ENCODE results near the gene OR2G2. TPM values are rescaled to one million over a fixed set of nuclear protein-coding genes. Genes with fewer than 3 reads are reported as not detected.

The OR2G2 gene
- total RNA-seq, 1 experiment from 2014 or later = not detected

GRCh38 chr1:247538561-247538960 is 49.6 kb upstream of the OR2G2 start:
- RAD21 ChIA-PET (ENCODE audit: low non-redundant PET in 1 of 2, low total read pairs in 2 of 2, uncharacterized antibody in 2 of 2, unreplicated experiment in 2 of 2) = no interaction called here
- H2AFZ ChIP-seq (ENCODE audit: low read depth, low read length, poor library complexity, severe bottlenecking) = no peak overlapping the region
- CTCF ChIA-PET = no interaction called here

GRCh38 chr1:247539215-247539614 is 48.9 kb upstream of the OR2G2 start:
- H3K4me2 ChIP-seq (ENCODE audit: low read length) = no peak overlapping the region
- POLR2A ChIA-PET = no interaction called here
- H4K20me1 ChIP-seq (ENCODE audit: insufficient read depth) = no peaks in the 10 kb centered on the region
- intact Hi-C loops (cut with micrococcal nuclease) = no loop called here
- H3K9me3 ChIP-seq (ENCODE audit: control insufficient read depth in 1 of 2, insufficient read depth in 1 of 2, low read depth in 1 of 2, low read length in 2 of 2) = no peaks in the 10 kb centered on the region
- no peak overlapping the region for H2AFZ ChIP-seq (ENCODE audit: low read depth, low read length, poor library complexity, severe bottlenecking)
- CTCF ChIA-PET = no interaction called here
- RAD21 ChIA-PET (ENCODE audit: low non-redundant PET in 1 of 2, low total read pairs in 2 of 2, uncharacterized antibody in 2 of 2, unreplicated experiment in 2 of 2) = no interaction called here
- no peak overlapping the region for H3K4me3 ChIP-seq (replicated peaks in 1 of 2; ENCODE audit: low read depth in 1 of 2, low read length in 2 of 2)
- no peaks in the 10 kb centered on the region for H3K36me3 ChIP-seq (ENCODE audit: control insufficient read depth in 1 of 2, insufficient read depth in 2 of 2, low read length in 2 of 2)
- TF ChIP-seq FOSL1 (IDR thresholded peaks at IDR 0.05; ENCODE audit: low read depth) = no peak
- no peak for TF ChIP-seq SIN3A (IDR thresholded peaks at IDR 0.05; ENCODE audit: low read depth)
- TF ChIP-seq JUND (IDR thresholded peaks at IDR 0.05) = no peak
- no peak for TF ChIP-seq ATF3 (IDR thresholded peaks at IDR 0.05)
- TF ChIP-seq EZH2phosphoT487 (IDR thresholded peaks at IDR 0.05; ENCODE audit: borderline replicate concordance) = no peak
- TF ChIP-seq TCF7L2 (IDR thresholded peaks at IDR 0.05; ENCODE audit: borderline replicate concordance, extremely low read depth, insufficient read depth, insufficient read length) = no peak
- no peak for TF ChIP-seq ZFX (IDR thresholded peaks at IDR 0.05)
- TF ChIP-seq CBX3 (IDR thresholded peaks at IDR 0.05; ENCODE audit: low read depth) = no peak
- TF ChIP-seq RAD21 (IDR thresholded peaks at IDR 0.05; ENCODE audit: low read depth) = no peak
- no peak for TF ChIP-seq POLR2A (IDR thresholded peaks at IDR 0.05; ENCODE audit: borderline replicate concordance, extremely low read depth, insufficient read depth, insufficient read length)
- TF ChIP-seq MAX (IDR thresholded peaks at IDR 0.05) = no peak
- no peak for TF ChIP-seq POLR2AphosphoS5 (IDR thresholded peaks at IDR 0.05; ENCODE audit: low read depth, low read length)
- TF ChIP-seq EZH2 (IDR thresholded peaks at IDR 0.05) = no peak
- no peak for TF ChIP-seq EGR1 (IDR thresholded peaks at IDR 0.05; ENCODE audit: low read depth)
- ATAC-seq = no peak
- H3K27ac ChIP-seq (ENCODE audit: low read depth, low read length) = no peak overlapping the region
- DNase-seq (ENCODE audit: low read depth, low spot score) = no peak
- H3K27me3 ChIP-seq (ENCODE audit: insufficient read depth, low read length) = 0 out of 2 replicates have a peak, but pooled peaks cover 4% of the 10 kb centered on the region
- no peaks in the 10 kb centered on the region for H3K4me1 ChIP-seq (ENCODE audit: control insufficient read depth in 1 of 2, insufficient read depth in 2 of 2, low read length in 2 of 2)
- H3K9ac ChIP-seq (ENCODE audit: low read length) = no peak overlapping the region
- no peaks in the 10 kb centered on the region for H3K9me2 ChIP-seq (ENCODE audit: insufficient read depth)
- no peaks in the 10 kb centered on the region for H3K79me2 ChIP-seq (ENCODE audit: insufficient read depth, low read length)
- BruUV-seq (replicated peaks) = no TSS peak

More at GRCh38 chr1:247538561-247538960, 49.6 kb upstream of the OR2G2 start:
- no peak for DNase-seq (ENCODE audit: low read depth, low spot score)
- Histone ChIP-seq H3K27me3 (ENCODE audit: insufficient read depth, low read length) (0 out of 2 replicates have a peak, but pooled peaks cover 4% of the 10 kb centered on the region), H3K36me3 (ENCODE audit: control insufficient read depth in 1 of 2, insufficient read depth in 2 of 2, low read length in 2 of 2) (no peaks in the 10 kb centered on the region), H3K9me3 (ENCODE audit: control insufficient read depth in 1 of 2, insufficient read depth in 1 of 2, low read depth in 1 of 2, low read length in 2 of 2) (no peaks in the 10 kb centered on the region), H3K4me1 (ENCODE audit: control insufficient read depth in 1 of 2, insufficient read depth in 2 of 2, low read length in 2 of 2) (no peaks in the 10 kb centered on the region), H3K9me2 (ENCODE audit: insufficient read depth) (no peaks in the 10 kb centered on the region), H3K4me3 (replicated peaks in 1 of 2; ENCODE audit: low read depth in 1 of 2, low read length in 2 of 2) (no peak overlapping the region), H3K4me2 (ENCODE audit: low read length) (no peak overlapping the region), H3K79me2 (ENCODE audit: insufficient read depth, low read length) (no peaks in the 10 kb centered on the region), H3K9ac (ENCODE audit: low read length) (no peak overlapping the region), H4K20me1 (ENCODE audit: insufficient read depth) (no peaks in the 10 kb centered on the region), H3K27ac (ENCODE audit: low read depth, low read length) (no peak overlapping the region)
- POLR2A ChIA-PET = no interaction called here
- ATAC-seq = no peak
- intact Hi-C loops (cut with micrococcal nuclease) = no loop called here
- no peak for TF ChIP-seq MAX (IDR thresholded peaks at IDR 0.05)
- BruUV-seq (replicated peaks) = no TSS peak
